HG03159 (cell line): ENCODE results near the gene FBXW10.
A peak's percentile ranks its signal among the peaks of the same experiment; 100 is the strongest.
"Not testable (repeated sequence)": the region's sequence is repeated elsewhere in the genome, so short reads cannot be mapped to it uniquely, and the experiment has no call there.

ENCODE experiments used
- ATAC-seq: cut with Tn5 transposase; IDR thresholded peaks from one replicate; pipeline ENCODE4 v1.9.1; 2021; ENCODE audit warnings: mild to moderate bottlenecking, moderate library complexity; ENCODE audit not compliant: unreplicated experiment

Gene FBXW10

GRCh38 chr17:18753829-18754409 is 10.1 kb downstream of the FBXW10 start:
- ATAC-seq: not testable (repeated sequence)

GRCh38 chr17:18755969-18756368 is 12.1 kb downstream of the FBXW10 start:
- not testable (repeated sequence) for ATAC-seq

- ATAC-seq: not testable (repeated sequence)
Measured at GRCh38 chr17:18757368-18758044, 13.7 kb downstream of the FBXW10 start.

GRCh38 chr17:18758344-18758743 is 14.5 kb downstream of the FBXW10 start:
- not testable (repeated sequence) for ATAC-seq

GRCh38 chr17:18760221-18760620 is 16.4 kb downstream of the FBXW10 start:
- not testable (repeated sequence) for ATAC-seq

- ATAC-seq: not testable (repeated sequence)
Measured at GRCh38 chr17:18770572-18770971, 26.7 kb downstream of the FBXW10 start.

- not testable (repeated sequence) for ATAC-seq
Measured at GRCh38 chr17:18771066-18771465, 27.2 kb downstream of the FBXW10 start.

- no peak for ATAC-seq
Measured at GRCh38 chr17:18772471-18772870, 28.6 kb downstream of the FBXW10 start.

- ATAC-seq: peak; percentile 99
Measured at GRCh38 chr17:18780991-18781718, 37.3 kb downstream of the FBXW10 start, which contains the start of gene TVP23B. Gene TVP23B, plus strand, starts transcription at chr17:18781183. Its CDS starts 111 bp downstream, at chr17:18781294.

GRCh38 chr17:18781805-18782204 is 38.0 kb downstream of the FBXW10 start:
- not testable (repeated sequence) for ATAC-seq

GRCh38 chr17:18785933-18786332 is 42.1 kb downstream of the FBXW10 start:
- not testable (repeated sequence) for ATAC-seq

- ATAC-seq: not testable (repeated sequence)
Measured at GRCh38 chr17:18786890-18787289, 43.0 kb downstream of the FBXW10 start.

- peak; percentile 49 for ATAC-seq
Measured at GRCh38 chr17:18791402-18791801, 47.5 kb downstream of the FBXW10 start.

- ATAC-seq: not testable (repeated sequence)
Measured at GRCh38 chr17:18794841-18795240, 51.0 kb downstream of the FBXW10 start.

GRCh38 chr17:18796887-18797286 is 53.0 kb downstream of the FBXW10 start:
- not testable (repeated sequence) for ATAC-seq

- not testable (repeated sequence) for ATAC-seq
Measured at GRCh38 chr17:18803458-18804245, 59.8 kb downstream of the FBXW10 start.

- not testable (repeated sequence) for ATAC-seq
Measured at GRCh38 chr17:18815924-18816323, 72.1 kb downstream of the FBXW10 start.

- not testable (repeated sequence) for ATAC-seq
Measured at GRCh38 chr17:18816489-18817371, 72.9 kb downstream of the FBXW10 start.

- ATAC-seq: not testable (repeated sequence)
Measured at GRCh38 chr17:18821430-18821829, 77.6 kb downstream of the FBXW10 start.

GRCh38 chr17:18827613-18828012 is 83.8 kb downstream of the FBXW10 start:
- not testable (repeated sequence) for ATAC-seq
